Measurements from ENCODE around the gene OR9Q1.

OR9Q1 gene

GRCh38 chr11:58193391-58193790, 169.7 kb downstream of the OR9Q1 start:
- H3K23ac ChIP-seq (ENCODE audit: low read length), result no peak overlapping the region

GRCh38 chr11:58195939-58196338, 172.3 kb downstream of the OR9Q1 start:
- Histone ChIP-seq H3K79me1 (ENCODE audit: low read length) (no peaks in the 10 kb centered on the region), H2AFZ (ENCODE audit: insufficient read depth, low read length, poor library complexity) (no peak overlapping the region), H3K4ac (ENCODE audit: low read depth, low read length) (no peak overlapping the region), H4K8ac (ENCODE audit: low read depth, low read length) (no peak overlapping the region), H2BK120ac (ENCODE audit: insufficient read depth, low read length, poor library complexity) (no peak overlapping the region), H3K14ac (ENCODE audit: low read length) (no peak overlapping the region), H4K12ac (ENCODE audit: low read depth, low read length) (no peak overlapping the region), H2AK5ac (ENCODE audit: low read length) (no peak overlapping the region), H3K27me3 (ENCODE audit: insufficient read depth, low read length) (no peaks in the 10 kb centered on the region), H3K36me3 (ENCODE audit: control insufficient read depth in 1 of 2, insufficient read depth in 2 of 2, low read length in 2 of 2) (no peaks in the 10 kb centered on the region), H3K4me3 (ENCODE audit: low read depth, low read length) (no peak overlapping the region), H3K9me3 (ENCODE audit: insufficient read depth, low read depth, low read length) (no peaks in the 10 kb centered on the region), H3K9ac (ENCODE audit: low read length) (no peak overlapping the region), H3K18ac (ENCODE audit: low read length) (no peak overlapping the region), H3K4me1 (ENCODE audit: control insufficient read depth in 1 of 2, insufficient read depth in 2 of 2, low read length in 2 of 2) (no peaks in the 10 kb centered on the region), H2BK5ac (ENCODE audit: low read depth, low read length, poor library complexity) (no peak overlapping the region), H4K91ac (ENCODE audit: low read depth, low read length) (no peak overlapping the region), H3K23ac (ENCODE audit: low read length) (no peak overlapping the region), H2BK12ac (ENCODE audit: low read length) (no peak overlapping the region), H3K4me2 (ENCODE audit: low read length) (no peak overlapping the region), H3K27ac (ENCODE audit: low read depth, low read length) (no peak overlapping the region), H3K79me2 (ENCODE audit: control insufficient read depth, insufficient read depth, low read length, poor library complexity) (no peaks in the 10 kb centered on the region)
- no CpG with 5 or more reads among the region's 2 CpGs for WGBS (ENCODE audit: extremely low coverage, insufficient coverage, insufficient read length)
- DNase-seq, result no peak

More at GRCh38 chr11:58193391-58193790, 169.7 kb downstream of the OR9Q1 start:
- DNase-seq, result no peak
- Histone ChIP-seq H3K14ac (ENCODE audit: low read length) (no peak overlapping the region), H4K91ac (ENCODE audit: low read depth, low read length) (no peak overlapping the region), H3K9ac (ENCODE audit: low read length) (no peak overlapping the region), H3K4ac (ENCODE audit: low read depth, low read length) (no peak overlapping the region), H3K79me2 (ENCODE audit: control insufficient read depth, insufficient read depth, low read length, poor library complexity) (no peaks in the 10 kb centered on the region), H2AFZ (ENCODE audit: insufficient read depth, low read length, poor library complexity) (no peak overlapping the region), H3K27ac (ENCODE audit: low read depth, low read length) (no peak overlapping the region), H3K4me1 (ENCODE audit: control insufficient read depth in 1 of 2, insufficient read depth in 2 of 2, low read length in 2 of 2) (no peaks in the 10 kb centered on the region), H3K4me3 (ENCODE audit: low read depth, low read length) (no peak overlapping the region), H3K79me1 (ENCODE audit: low read length) (no peaks in the 10 kb centered on the region), H2BK5ac (ENCODE audit: low read depth, low read length, poor library complexity) (no peak overlapping the region), H2BK120ac (ENCODE audit: insufficient read depth, low read length, poor library complexity) (no peak overlapping the region), H3K36me3 (ENCODE audit: control insufficient read depth in 1 of 2, insufficient read depth in 2 of 2, low read length in 2 of 2) (no peaks in the 10 kb centered on the region), H2AK5ac (ENCODE audit: low read length) (no peak overlapping the region), H4K8ac (ENCODE audit: low read depth, low read length) (no peak overlapping the region), H3K27me3 (ENCODE audit: insufficient read depth, low read length) (no peaks in the 10 kb centered on the region), H4K12ac (ENCODE audit: low read depth, low read length) (no peak overlapping the region), H3K18ac (ENCODE audit: low read length) (no peak overlapping the region), H2BK12ac (ENCODE audit: low read length) (no peak overlapping the region), H3K9me3 (ENCODE audit: insufficient read depth, low read depth, low read length) (peaks cover 1% of the 10 kb centered on the region), H3K4me2 (ENCODE audit: low read length) (no peak overlapping the region)

DNA sequence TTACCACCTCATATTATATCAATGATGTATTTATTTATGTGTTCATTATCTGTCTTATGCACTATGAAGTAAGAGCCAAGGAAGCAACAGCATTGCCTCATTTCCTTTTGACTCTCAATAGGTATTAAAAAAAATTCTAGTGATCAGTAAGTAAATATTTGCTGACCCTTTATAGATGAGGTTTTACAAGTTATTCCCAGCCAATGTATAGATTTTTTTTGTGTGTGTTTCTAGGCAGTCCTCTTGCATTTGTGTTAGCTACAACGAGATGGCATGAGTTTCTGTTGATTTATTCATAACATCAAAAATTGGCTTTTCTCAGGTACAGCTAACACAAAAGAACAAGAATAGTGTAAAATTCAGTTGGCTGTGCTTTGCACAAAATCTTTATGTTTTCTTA, 175.6 kb downstream of the OR9Q1 start:
- Histone ChIP-seq H3K4me2 (ENCODE audit: low read length) (no peak overlapping the region), H3K9me3 (ENCODE audit: insufficient read depth, low read depth, low read length) (no peaks in the 10 kb centered on the region), H2AK5ac (ENCODE audit: low read length) (no peak overlapping the region), H2BK12ac (ENCODE audit: low read length) (no peak overlapping the region), H3K18ac (ENCODE audit: low read length) (no peak overlapping the region), H4K12ac (ENCODE audit: low read depth, low read length) (no peak overlapping the region), H2BK5ac (ENCODE audit: low read depth, low read length, poor library complexity) (no peak overlapping the region), H3K14ac (ENCODE audit: low read length) (no peak overlapping the region), H3K23ac (ENCODE audit: low read length) (no peak overlapping the region), H3K4me1 (ENCODE audit: control insufficient read depth in 1 of 2, insufficient read depth in 2 of 2, low read length in 2 of 2) (no peaks in the 10 kb centered on the region), H4K8ac (ENCODE audit: low read depth, low read length) (no peak overlapping the region), H3K36me3 (ENCODE audit: control insufficient read depth in 1 of 2, insufficient read depth in 2 of 2, low read length in 2 of 2) (no peaks in the 10 kb centered on the region), H3K79me2 (ENCODE audit: control insufficient read depth, insufficient read depth, low read length, poor library complexity) (no peaks in the 10 kb centered on the region), H3K27ac (ENCODE audit: low read depth, low read length) (no peak overlapping the region), H2AFZ (ENCODE audit: insufficient read depth, low read length, poor library complexity) (no peak overlapping the region), H2BK120ac (ENCODE audit: insufficient read depth, low read length, poor library complexity) (no peak overlapping the region), H3K9ac (ENCODE audit: low read length) (no peak overlapping the region), H3K27me3 (ENCODE audit: insufficient read depth, low read length) (no peaks in the 10 kb centered on the region), H3K4me3 (ENCODE audit: low read depth, low read length) (no peak overlapping the region), H3K79me1 (ENCODE audit: low read length) (no peaks in the 10 kb centered on the region), H3K4ac (ENCODE audit: low read depth, low read length) (no peak overlapping the region), H4K91ac (ENCODE audit: low read depth, low read length) (no peak overlapping the region)
- no CpG with 5 or more reads among the region's 1 CpG for WGBS (ENCODE audit: extremely low coverage, insufficient coverage, insufficient read length)
- DNase-seq, result no peak

- Histone ChIP-seq H3K18ac (ENCODE audit: low read length) (no peak within 1 kb of the TSS), H3K27me3 (ENCODE audit: insufficient read depth, low read length) (no peaks in the 10 kb centered on the region), H3K36me3 (ENCODE audit: control insufficient read depth in 1 of 2, insufficient read depth in 2 of 2, low read length in 2 of 2) (no peaks in the 10 kb centered on the region), H3K4me2 (ENCODE audit: low read length) (no peak within 1 kb of the TSS), H2AFZ (ENCODE audit: insufficient read depth, low read length, poor library complexity) (no peak within 1 kb of the TSS), H4K91ac (ENCODE audit: low read depth, low read length) (no peak within 1 kb of the TSS), H2BK120ac (ENCODE audit: insufficient read depth, low read length, poor library complexity) (no peak within 1 kb of the TSS), H3K23ac (ENCODE audit: low read length) (no peak within 1 kb of the TSS), H3K4me3 (ENCODE audit: low read depth, low read length) (no peak within 1 kb of the TSS), H3K9ac (ENCODE audit: low read length) (no peak within 1 kb of the TSS), H2AK5ac (ENCODE audit: low read length) (no peak within 1 kb of the TSS), H4K12ac (ENCODE audit: low read depth, low read length) (no peak within 1 kb of the TSS), H3K79me1 (ENCODE audit: low read length) (no peaks in the 10 kb centered on the region), H4K8ac (ENCODE audit: low read depth, low read length) (no peak within 1 kb of the TSS), H3K4ac (ENCODE audit: low read depth, low read length) (no peak within 1 kb of the TSS), H3K27ac (ENCODE audit: low read depth, low read length) (no peak within 1 kb of the TSS), H2BK5ac (ENCODE audit: low read depth, low read length, poor library complexity) (no peak within 1 kb of the TSS), H2BK12ac (ENCODE audit: low read length) (no peak within 1 kb of the TSS), H3K4me1 (ENCODE audit: control insufficient read depth in 1 of 2, insufficient read depth in 2 of 2, low read length in 2 of 2) (no peaks in the 10 kb centered on the region), H3K79me2 (ENCODE audit: control insufficient read depth, insufficient read depth, low read length, poor library complexity) (no peaks in the 10 kb centered on the region), H3K14ac (ENCODE audit: low read length) (no peak within 1 kb of the TSS), H3K9me3 (ENCODE audit: insufficient read depth, low read depth, low read length) (no peaks in the 10 kb centered on the region)
- DNase-seq, result no peak
These were observed 180.4 kb downstream of the OR9Q1 start, which contains the start of gene OR1S2 for GRCh38 chr11:58204042-58204441. OR1S2 (minus strand) TSS chr11:58204142; CDS start chr11:58204142, 0 bp downstream.

Data from trophoblast cell (in vitro differentiated cells and primary cell).